Naive thymus-derived CD8-positive, alpha-beta T cell (primary cell): Measurements from ENCODE around the gene ZNF646. TPM values are rescaled to one million over a fixed set of nuclear protein-coding genes. Genes with fewer than 3 reads are reported as not detected.

Experiments used
- ATAC-seq, 2 donors: fragments of 150-1000 bp; cut with Tn5 transposase in 1 of 2; sonication (Bioruptor Pico), chemical (Tn5 transposase) in 1 of 2; 1 replicate in 1 of 2; 2 replicates in 1 of 2; pipeline ENCODE4 v1.10.0; 2021; ENCODE audit warnings: mild to moderate bottlenecking in 2 of 2, moderate library complexity in 2 of 2
- POLR2A ChIA-PET: fragments of 350-600 bp; sonication (Branson Sonifier 250); formaldehyde crosslinking; loops from one replicate; lab custom pipeline; 2021; ENCODE audit warnings: antibody characterized with exemption; lab: Charles Lee
- DNase-seq, 10 donors: peaks; one replicate each; pipeline versions ENCODE4 v3.0.0 to v3.0.0-alpha.2; 2020 to 2022
- H3K27ac Mint-ChIP-seq, 10 donors: one replicate each; pipeline ENCODE4 v1.8.0; 2020 to 2022; ENCODE audit warnings: mild to moderate bottlenecking in 10 of 10, mixed read lengths in 10 of 10, moderate library complexity in 4 of 10, inconsistent platforms in 1 of 10
- H3K27me3 Mint-ChIP-seq, 5 donors: one replicate each; pipeline ENCODE4 v1.8.0; 2021 to 2022; ENCODE audit warnings: mixed read lengths in 5 of 5
- H3K36me3 Mint-ChIP-seq, 3 donors: one replicate each; pipeline ENCODE4 v1.8.0; 2020 to 2022; ENCODE audit warnings: mixed read lengths in 3 of 3, mild to moderate bottlenecking in 2 of 3, inconsistent platforms in 1 of 3
- H3K4me1 Mint-ChIP-seq, 4 donors: one replicate each; pipeline ENCODE4 v1.8.0; 2021 to 2022; ENCODE audit warnings: mixed read lengths in 4 of 4
- H3K4me3 Mint-ChIP-seq, 10 donors: one replicate each; pipeline ENCODE4 v1.8.0; 2020 to 2022; ENCODE audit warnings: mild to moderate bottlenecking in 10 of 10, mixed read lengths in 10 of 10, moderate library complexity in 6 of 10, inconsistent platforms in 1 of 10
- H3K9me3 Mint-ChIP-seq, 9 donors: one replicate each; pipeline ENCODE4 v1.8.0; 2020 to 2022; ENCODE audit warnings: mixed read lengths in 9 of 9, mild to moderate bottlenecking in 3 of 9, inconsistent platforms in 1 of 9, moderate library complexity in 1 of 9
- polyA plus RNA-seq, 3 donors: library from polyadenylated mRNA; unstranded; fragments of 300-500 nt; fragmentation: Illumina TruSeq; gene quantifications; one replicate each; pipeline ENCODE4 v1.2.3, GENCODE V29; 2021
- total RNA-seq, 8 experiments: library from RNA in 2 of 8; stranded (reverse) in 2 of 8; gene quantifications; one replicate each; pipeline ENCODE4 v1.2.3 and lab custom pipeline; 2021 to 2026

Gene ZNF646
- 10 to 100 TPM; 33.2 to 35.7 TPM for total RNA-seq
- polyA plus RNA-seq: 1 to 10 TPM; 2.8 to 9.1 (median 4.0) TPM
- 60.8 to 98.8 (median 84.5) reads per million in 6 experiments for total RNA-seq (lab: John Stamatoyannopoulos, UW)

- H3K4me1 Mint-ChIP-seq: peaks cover 21 to 52% (median 45%) of the 10 kb centered on the region in 4 donors
- peak within 1 kb of the TSS; percentile 90 to 99 (median 96) for H3K27ac Mint-ChIP-seq
- ATAC-seq (peak; percentile 80 to 84), DNase-seq (peak; percentile 90 to 99 (median 98))
- H3K9me3 Mint-ChIP-seq: no peaks in the 10 kb centered on the region
- H3K27me3 Mint-ChIP-seq: no peaks in the 10 kb centered on the region
- POLR2A ChIA-PET: interaction anchor here (0.5 to 3.2 kb wide), 28 partner anchors 10 to 795 kb away, joined by 3 to 45 read pairs (median 4); partner anchors contain the start of genes ARMC5, FUS, HSD3B7 and KAT8
- peaks cover 0 to 27% (median 9%) of the 10 kb centered on the region in 3 donors for H3K36me3 Mint-ChIP-seq
- H3K4me3 Mint-ChIP-seq: peak within 1 kb of the TSS; percentile 81 to 97 (median 96)
These were observed at the start of gene ZNF646, which contains the start of gene ZNF668 for GRCh38 chr16:31073970-31074813. ZNF646 (plus strand) TSS chr16:31074422; CDS start chr16:31076325, 1,903 bp downstream. ZNF668 (minus strand) TSS chr16:31074240; CDS start chr16:31064459, 9,781 bp downstream.

GRCh38 chr16:31025339-31025738 lies 48.9 kb upstream of the ZNF646 start:
- DNase-seq: no peak
- no peak for ATAC-seq
- no peaks in the 10 kb centered on the region for H3K27me3 Mint-ChIP-seq
- H3K9me3 Mint-ChIP-seq: no peaks in the 10 kb centered on the region
- H3K4me3 Mint-ChIP-seq: no peak overlapping the region
- peaks cover 0 to 4% (median 1%) of the 10 kb centered on the region in 4 donors for H3K4me1 Mint-ChIP-seq
- POLR2A ChIA-PET: no interaction called here
- peak overlapping the region in 2 of 10 donors; percentile 16 to 35 for H3K27ac Mint-ChIP-seq
- no peaks in the 10 kb centered on the region for H3K36me3 Mint-ChIP-seq

- ATAC-seq: no peak
- Mint-ChIP-seq H3K27ac (peak overlapping the region in 2 of 10 donors; percentile 12 to 15), H3K27me3 (peaks cover 0 to 3% (median 0%) of the 10 kb centered on the region in 5 donors), H3K4me1 (peaks cover 9 to 24% (median 18%) of the 10 kb centered on the region in 4 donors), H3K9me3 (no peaks in the 10 kb centered on the region), H3K36me3 (peaks cover 0 to 4% (median 0%) of the 10 kb centered on the region in 3 donors), H3K4me3 (no peak overlapping the region)
- no peak for DNase-seq
- POLR2A ChIA-PET: no interaction called here
These were observed 45.0 kb upstream of the ZNF646 start for GRCh38 chr16:31029272-31029671.

GRCh38 chr16:31031276-31031675 lies 42.9 kb upstream of the ZNF646 start:
- Mint-ChIP-seq H3K27ac (peak overlapping the region in 7 of 10 donors; percentile 25 to 99 (median 99)), H3K4me3 (peak overlapping the region in 2 of 10 donors; percentile 22 to 39), H3K9me3 (no peaks in the 10 kb centered on the region), H3K36me3 (peaks cover 0 to 16% (median 0%) of the 10 kb centered on the region in 3 donors), H3K4me1 (peaks cover 12 to 35% (median 32%) of the 10 kb centered on the region in 4 donors), H3K27me3 (peaks cover 0 to 3% (median 0%) of the 10 kb centered on the region in 5 donors)
- DNase-seq (no peak), ATAC-seq (no peak)
- POLR2A ChIA-PET: interaction anchor here (0.6 to 3.6 kb wide), 2 partner anchors 111 to 139 kb away, joined by 4 to 16 read pairs; no protein-coding TSS in a partner anchor

GRCh38 chr16:31032736-31033708 lies 41.2 kb upstream of the ZNF646 start, which contains the start of gene STX4:
STX4 (plus strand) TSS chr16:31033558; CDS start chr16:31033806, 248 bp downstream.
- Mint-ChIP-seq H3K27ac (peak within 1 kb of the TSS; percentile 93 to 100 (median 99)), H3K36me3 (peaks cover 0 to 24% (median 0%) of the 10 kb centered on the region in 3 donors), H3K4me1 (peaks cover 16 to 39% (median 34%) of the 10 kb centered on the region in 4 donors), H3K27me3 (peaks cover 0 to 3% (median 0%) of the 10 kb centered on the region in 5 donors), H3K4me3 (peak within 1 kb of the TSS; percentile 95 to 100 (median 98)), H3K9me3 (no peaks in the 10 kb centered on the region)
- ATAC-seq: peak; percentile 77 to 84
- peak; percentile 92 to 99 (median 97) for DNase-seq
- POLR2A ChIA-PET: interaction anchor here (0.5 to 3.6 kb wide), 7 partner anchors 41 to 521 kb away, joined by 3 to 26 read pairs (median 6); partner anchors contain the start of genes FUS, KAT8, ZNF646 and ZNF668

- Mint-ChIP-seq H3K9me3 (no peaks in the 10 kb centered on the region), H3K27me3 (peaks cover 0 to 3% (median 0%) of the 10 kb centered on the region in 5 donors), H3K4me3 (peak overlapping the region; percentile 95 to 100 (median 98)), H3K4me1 (peaks cover 19 to 39% (median 34%) of the 10 kb centered on the region in 4 donors), H3K27ac (peak overlapping the region; percentile 93 to 100 (median 99)), H3K36me3 (peaks cover 0 to 28% (median 3%) of the 10 kb centered on the region in 3 donors)
- POLR2A ChIA-PET: interaction anchor here (0.6 to 3.6 kb wide), 7 partner anchors 16 to 146 kb away, joined by 3 to 26 read pairs (median 4); partner anchors contain the start of genes FUS, KAT8, ZNF646 and ZNF668
- DNase-seq: peak; percentile 76 to 91 (median 84)
- peak; percentile 24 to 46 for ATAC-seq
These were observed 40.3 kb upstream of the ZNF646 start for GRCh38 chr16:31033709-31034492.

GRCh38 chr16:31036691-31037090 lies 37.5 kb upstream of the ZNF646 start:
- DNase-seq (no peak), ATAC-seq (no peak)
- Mint-ChIP-seq H3K4me1 (peaks cover 21 to 37% (median 34%) of the 10 kb centered on the region in 4 donors), H3K27me3 (peaks cover 0 to 3% (median 0%) of the 10 kb centered on the region in 5 donors), H3K27ac (peak overlapping the region in 3 of 10 donors; percentile 1 to 13 (median 9)), H3K4me3 (peak overlapping the region in 1 of 10 donors; percentile 43), H3K36me3 (peaks cover 0 to 49% (median 3%) of the 10 kb centered on the region in 3 donors), H3K9me3 (no peaks in the 10 kb centered on the region)
- POLR2A ChIA-PET: no interaction called here

GRCh38 chr16:31038993-31039392 lies 35.2 kb upstream of the ZNF646 start:
- POLR2A ChIA-PET: interaction anchor here (0.6 to 0.7 kb wide), 2 partner anchors 17 to 172 kb away, joined by 3 to 4 read pairs; no protein-coding TSS in a partner anchor
- Mint-ChIP-seq H3K4me3 (no peak overlapping the region), H3K27ac (peak overlapping the region in 1 of 10 donors; percentile 29), H3K27me3 (no peaks in the 10 kb centered on the region), H3K36me3 (peaks cover 0 to 55% (median 3%) of the 10 kb centered on the region in 3 donors), H3K9me3 (no peaks in the 10 kb centered on the region), H3K4me1 (peaks cover 13 to 24% (median 19%) of the 10 kb centered on the region in 4 donors)
- DNase-seq (no peak), ATAC-seq (no peak)

GRCh38 chr16:31042866-31043265 lies 31.4 kb upstream of the ZNF646 start:
- peak overlapping the region in 1 of 10 donors; percentile 56 for H3K4me3 Mint-ChIP-seq
- peak overlapping the region in 1 of 10 donors; percentile 62 for H3K27ac Mint-ChIP-seq
- H3K9me3 Mint-ChIP-seq: no peaks in the 10 kb centered on the region
- POLR2A ChIA-PET: no interaction called here
- no peak for DNase-seq
- peaks cover 0 to 9% (median 2%) of the 10 kb centered on the region in 4 donors for H3K4me1 Mint-ChIP-seq
- peaks cover 0 to 36% (median 3%) of the 10 kb centered on the region in 3 donors for H3K36me3 Mint-ChIP-seq
- no peaks in the 10 kb centered on the region for H3K27me3 Mint-ChIP-seq
- no peak for ATAC-seq

GRCh38 chr16:31043352-31043751 lies 30.9 kb upstream of the ZNF646 start:
- no peaks in the 10 kb centered on the region for H3K27me3 Mint-ChIP-seq
- H3K9me3 Mint-ChIP-seq: no peaks in the 10 kb centered on the region
- ATAC-seq (no peak), DNase-seq (no peak)
- no peak overlapping the region for H3K27ac Mint-ChIP-seq
- POLR2A ChIA-PET: interaction anchor here (0.7 kb wide), 1 partner anchor 26 kb away, joined by 5 read pairs; no protein-coding TSS in a partner anchor
- peaks cover 0 to 36% (median 3%) of the 10 kb centered on the region in 3 donors for H3K36me3 Mint-ChIP-seq
- H3K4me3 Mint-ChIP-seq: no peak overlapping the region
- H3K4me1 Mint-ChIP-seq: peaks cover 0 to 9% (median 2%) of the 10 kb centered on the region in 4 donors
